ENCODE results near the gene CUX1. TPM values are rescaled to one million over a fixed set of nuclear protein-coding genes. Genes with fewer than 3 reads are reported as not detected.
A peak's percentile ranks its signal among the peaks of the same experiment; 100 is the strongest.

The CUX1 gene
- total RNA-seq, 2 experiments from 2014 or later = 35.6 to 38.0 TPM

DNA sequence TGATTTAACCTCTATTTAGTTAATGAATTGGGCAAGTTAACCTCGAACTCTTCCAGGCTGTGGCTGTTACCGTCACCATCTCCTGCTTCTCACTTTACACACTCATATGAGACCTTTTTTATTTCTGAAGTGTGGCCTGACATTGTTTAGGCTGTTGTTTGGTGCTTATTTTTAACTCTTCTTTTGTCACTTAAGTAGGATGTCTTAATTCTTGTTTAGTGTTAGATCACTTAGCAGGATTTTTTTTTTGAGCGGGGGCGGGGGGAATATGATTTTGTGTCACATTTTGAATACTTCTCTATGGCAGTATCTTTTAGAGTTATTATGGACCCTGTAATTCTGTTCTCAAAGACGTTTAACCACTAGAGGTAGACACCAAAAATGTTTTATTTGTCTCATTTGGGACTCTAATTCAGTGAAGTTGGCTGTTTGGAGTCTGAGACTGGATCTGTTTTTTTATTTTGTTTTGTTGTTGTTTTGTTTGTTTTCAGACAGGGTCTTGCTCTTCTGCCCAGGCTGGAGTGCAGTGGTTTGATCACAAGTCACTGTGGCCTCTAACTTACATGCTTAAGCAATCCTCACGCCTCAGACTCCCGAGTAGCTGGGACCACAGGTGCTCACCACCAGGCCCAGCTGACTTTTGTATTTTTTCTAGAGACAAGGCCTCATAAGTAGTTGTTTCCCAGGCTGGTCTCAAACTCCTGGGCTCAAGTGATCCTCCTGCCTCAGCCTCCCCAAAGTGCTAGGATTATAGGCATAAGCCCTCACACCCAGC, 73.5 kb downstream of the CUX1 start:
- ChIA-PET POLR2A (no interaction called here), CTCF (no interaction called here)
- no peak overlapping the region for H3K4me3 ChIP-seq (ENCODE audit: low read length)
- no peak overlapping the region for H3K27ac ChIP-seq (ENCODE audit: low read depth in 1 of 2, low read length in 2 of 2)
- no peaks in the 10 kb centered on the region for H3K27me3 ChIP-seq (ENCODE audit: control insufficient read depth in 1 of 2, insufficient read depth in 2 of 2, low read length in 2 of 2)
- DNase-seq (no peak), ATAC-seq (ENCODE audit: poor library complexity) (no peak)
- H3K36me3 ChIP-seq (ENCODE audit: insufficient read depth, low read length) = no peaks in the 10 kb centered on the region
- H3K9me3 ChIP-seq (ENCODE audit: control insufficient read depth in 1 of 2, insufficient read depth in 1 of 2, low read length in 2 of 2) = no peaks in the 10 kb centered on the region
- peaks cover under 1% of the 10 kb centered on the region for H3K4me1 ChIP-seq (ENCODE audit: insufficient read depth, low read length)
- peaks cover 8% of the 10 kb centered on the region for H3K4me1 Mint-ChIP-seq (ENCODE audit: low read depth)
- no peaks in the 10 kb centered on the region for H3K36me3 Mint-ChIP-seq (ENCODE audit: low read depth)
- H3K27ac Mint-ChIP-seq = no peak overlapping the region
- H3K9me3 Mint-ChIP-seq = no peaks in the 10 kb centered on the region
- TF ChIP-seq, protein P1, sequence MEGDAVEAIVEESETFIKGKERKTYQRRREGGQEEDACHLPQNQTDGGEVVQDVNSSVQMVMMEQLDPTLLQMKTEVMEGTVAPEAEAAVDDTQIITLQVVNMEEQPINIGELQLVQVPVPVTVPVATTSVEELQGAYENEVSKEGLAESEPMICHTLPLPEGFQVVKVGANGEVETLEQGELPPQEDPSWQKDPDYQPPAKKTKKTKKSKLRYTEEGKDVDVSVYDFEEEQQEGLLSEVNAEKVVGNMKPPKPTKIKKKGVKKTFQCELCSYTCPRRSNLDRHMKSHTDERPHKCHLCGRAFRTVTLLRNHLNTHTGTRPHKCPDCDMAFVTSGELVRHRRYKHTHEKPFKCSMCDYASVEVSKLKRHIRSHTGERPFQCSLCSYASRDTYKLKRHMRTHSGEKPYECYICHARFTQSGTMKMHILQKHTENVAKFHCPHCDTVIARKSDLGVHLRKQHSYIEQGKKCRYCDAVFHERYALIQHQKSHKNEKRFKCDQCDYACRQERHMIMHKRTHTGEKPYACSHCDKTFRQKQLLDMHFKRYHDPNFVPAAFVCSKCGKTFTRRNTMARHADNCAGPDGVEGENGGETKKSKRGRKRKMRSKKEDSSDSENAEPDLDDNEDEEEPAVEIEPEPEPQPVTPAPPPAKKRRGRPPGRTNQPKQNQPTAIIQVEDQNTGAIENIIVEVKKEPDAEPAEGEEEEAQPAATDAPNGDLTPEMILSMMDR (IDR thresholded peaks at IDR 0.05) = no peak
- intact Hi-C loops (cut with DNase I, micrococcal nuclease) = no loop called here
- no peak overlapping the region for H3K4me3 Mint-ChIP-seq
- H3K27me3 Mint-ChIP-seq = no peaks in the 10 kb centered on the region

DNA sequence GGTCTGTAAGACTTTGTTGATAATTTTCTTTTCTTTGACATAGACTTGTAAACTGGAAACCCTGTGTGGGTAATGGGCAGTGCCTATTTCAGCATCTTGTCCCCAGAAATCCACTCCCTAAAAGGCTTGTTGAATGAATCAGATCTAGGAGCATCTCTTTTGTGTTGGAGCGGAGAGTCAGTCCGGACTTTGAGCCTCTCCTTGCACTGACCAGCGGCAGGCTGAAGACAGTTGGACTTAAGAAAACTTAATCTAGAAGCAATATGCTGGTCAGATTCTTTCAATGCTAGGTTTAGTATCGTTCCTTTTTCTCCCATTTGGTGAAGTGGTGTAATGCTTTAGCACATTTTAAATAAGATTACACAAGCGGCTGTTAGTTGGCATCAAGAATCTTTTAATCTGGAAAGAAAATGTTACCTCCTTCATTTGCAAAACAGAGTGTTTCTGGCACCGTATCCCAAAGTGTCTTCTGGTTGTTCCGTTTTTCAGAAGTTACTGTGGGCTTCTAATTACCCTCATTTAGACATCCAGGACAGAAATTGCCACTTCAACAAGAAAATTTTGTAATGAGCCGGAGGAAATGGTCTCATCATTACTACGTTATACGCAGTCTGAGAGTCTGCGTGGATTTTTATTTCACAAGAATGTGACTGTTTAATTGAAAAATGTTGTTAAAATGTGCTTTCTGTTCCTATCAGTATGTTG, 74.7 kb downstream of the CUX1 start:
- TF ChIP-seq, protein P1 (IDR thresholded peaks at IDR 0.05) = no peak
- no peak overlapping the region for H3K27ac Mint-ChIP-seq
- DNase-seq = peak in 2 of 14 experiments; percentile 21 to 35
- no peaks in the 10 kb centered on the region for H3K9me3 ChIP-seq (ENCODE audit: control insufficient read depth in 1 of 2, insufficient read depth in 1 of 2, low read length in 2 of 2)
- no peak for ATAC-seq (ENCODE audit: poor library complexity)
- no peak overlapping the region for H3K27ac ChIP-seq (ENCODE audit: low read depth in 1 of 2, low read length in 2 of 2)
- H3K4me3 Mint-ChIP-seq = no peak overlapping the region
- no peak overlapping the region for H3K4me3 ChIP-seq (ENCODE audit: low read length)
- no peaks in the 10 kb centered on the region for H3K9me3 Mint-ChIP-seq
- ChIA-PET CTCF (interaction anchor here (0.7 kb wide), 1 partner anchor 11 kb away, joined by 3 read pairs; no protein-coding TSS in a partner anchor), POLR2A (no interaction called here)
- no peaks in the 10 kb centered on the region for H3K27me3 Mint-ChIP-seq
- H3K27me3 ChIP-seq (ENCODE audit: control insufficient read depth in 1 of 2, insufficient read depth in 2 of 2, low read length in 2 of 2) = no peaks in the 10 kb centered on the region
- intact Hi-C loops (cut with DNase I, micrococcal nuclease) = no loop called here
- peaks cover 10% of the 10 kb centered on the region for H3K4me1 Mint-ChIP-seq (ENCODE audit: low read depth)
- H3K36me3 ChIP-seq (ENCODE audit: insufficient read depth, low read length) = no peaks in the 10 kb centered on the region
- no peaks in the 10 kb centered on the region for H3K4me1 ChIP-seq (ENCODE audit: insufficient read depth, low read length)
- H3K36me3 Mint-ChIP-seq (ENCODE audit: low read depth) = no peaks in the 10 kb centered on the region

DNA sequence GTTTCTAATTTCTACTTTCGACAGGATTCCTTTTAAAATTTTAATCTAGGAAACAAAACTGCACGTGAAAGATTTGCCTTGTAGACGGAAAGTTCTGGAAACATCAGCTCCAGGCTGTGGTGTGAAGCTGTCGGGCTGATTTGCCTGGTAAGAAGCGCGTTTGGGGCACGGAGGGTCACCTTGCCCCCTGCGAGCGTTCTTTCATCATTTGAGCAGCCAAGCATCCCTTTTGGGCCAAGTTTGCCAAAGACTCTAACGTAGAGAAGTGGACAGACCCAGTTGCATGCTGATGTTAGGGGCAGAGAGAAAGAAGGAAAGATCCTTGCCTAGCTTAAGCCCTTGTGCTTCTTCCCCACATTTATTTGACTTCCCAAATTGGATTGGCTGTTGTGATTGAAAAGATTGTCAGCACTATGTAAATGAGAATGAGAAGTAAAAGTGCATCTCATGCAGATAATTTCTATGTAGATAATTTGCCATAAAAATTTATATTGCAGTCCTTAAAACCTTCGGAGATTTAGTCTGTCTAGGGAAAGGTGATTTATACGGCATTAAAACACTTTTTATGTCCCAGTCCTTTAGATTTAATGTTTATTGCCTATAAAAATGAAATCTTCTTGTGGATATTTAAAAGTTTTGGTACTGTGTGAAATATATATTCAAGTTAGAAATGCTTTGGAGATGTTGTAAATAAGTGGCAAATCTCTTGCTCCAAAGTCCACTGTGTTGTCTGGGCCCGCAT, 76.1 kb downstream of the CUX1 start:
- DNase-seq = no peak
- intact Hi-C loops (cut with DNase I, micrococcal nuclease) = no loop called here
- Histone ChIP-seq H3K27ac (ENCODE audit: low read depth in 1 of 2, low read length in 2 of 2) (no peak overlapping the region), H3K36me3 (ENCODE audit: insufficient read depth, low read length) (no peaks in the 10 kb centered on the region), H3K9me3 (ENCODE audit: control insufficient read depth in 1 of 2, insufficient read depth in 1 of 2, low read length in 2 of 2) (no peaks in the 10 kb centered on the region), H3K27me3 (ENCODE audit: control insufficient read depth in 1 of 2, insufficient read depth in 2 of 2, low read length in 2 of 2) (no peaks in the 10 kb centered on the region), H3K4me1 (ENCODE audit: insufficient read depth, low read length) (no peaks in the 10 kb centered on the region), H3K4me3 (ENCODE audit: low read length) (no peak overlapping the region)
- Mint-ChIP-seq H3K4me3 (no peak overlapping the region), H3K9me3 (no peaks in the 10 kb centered on the region), H3K27ac (no peak overlapping the region), H3K4me1 (ENCODE audit: low read depth) (peaks cover 10% of the 10 kb centered on the region), H3K27me3 (no peaks in the 10 kb centered on the region), H3K36me3 (ENCODE audit: low read depth) (no peaks in the 10 kb centered on the region)
- ATAC-seq (ENCODE audit: poor library complexity) = no peak
- CTCF ChIA-PET = no interaction called here
- TF ChIP-seq, protein P1 (IDR thresholded peaks at IDR 0.05) = no peak
- POLR2A ChIA-PET = no interaction called here
